Glomerular endothelial cell (primary cell): ENCODE data around the gene BRICD5. TPM values are rescaled to one million over a fixed set of nuclear protein-coding genes. Genes with fewer than 3 reads are reported as not detected.
"Not testable (repeated sequence)": the region's sequence is repeated elsewhere in the genome, so short reads cannot be mapped to it uniquely, and the experiment has no call there.

Experiments used
- DNase-seq: peaks from one replicate; pipeline ENCODE4 v3.0.0-alpha.2; 2011; ENCODE audit warnings: low read depth, low spot score; ENCODE audit errors: extremely low read depth
- total RNA-seq: library from RNA; depleted of rRNA; stranded (reverse); fragments of >200 nt; gene quantifications from 2 replicates; pipeline ENCODE4 v1.2.3, GENCODE V29; 2015

The BRICD5 gene
- total RNA-seq, 1 donor from 2014 or later, result 3.7 TPM

GRCh38 chr16:2223942-2224486, 13.4 kb upstream of the BRICD5 start:
- no peak for DNase-seq

GRCh38 chr16:2223221-2223941, 12.7 kb upstream of the BRICD5 start, which contains the start of gene E4F1:
E4F1 (plus strand) TSS chr16:2223591; CDS start chr16:2223614, 23 bp downstream.
- DNase-seq, result peak; percentile 84

GRCh38 chr16:2216330-2216729, 5.7 kb upstream of the BRICD5 start:
- DNase-seq, result no peak

- no peak for DNase-seq
Observed at GRCh38 chr16:2214719-2214968, 4.0 kb upstream of the BRICD5 start, which contains the start of gene PGP. PGP (minus strand) TSS chr16:2214840; CDS start chr16:2214777, 63 bp downstream.

- DNase-seq, result no peak
Observed at GRCh38 chr16:2213817-2214718, 3.4 kb upstream of the BRICD5 start.

GRCh38 chr16:2212362-2213324, 2.0 kb upstream of the BRICD5 start:
- no peak for DNase-seq

GRCh38 chr16:2211923-2212347, 1.3 kb upstream of the BRICD5 start:
- DNase-seq, result no peak

- no peak for DNase-seq
Observed at GRCh38 chr16:2210009-2210332, 692 bp downstream of the BRICD5 start.

- DNase-seq, result no peak
Observed at GRCh38 chr16:2209258-2210008, 1.2 kb downstream of the BRICD5 start.

GRCh38 chr16:2208772-2209171, 1.9 kb downstream of the BRICD5 start:
- no peak for DNase-seq

- DNase-seq, result no peak
Observed at GRCh38 chr16:2208308-2208707, 2.4 kb downstream of the BRICD5 start.

- no peak for DNase-seq
Observed at GRCh38 chr16:2207872-2208271, 2.8 kb downstream of the BRICD5 start.

- no peak for DNase-seq
Observed at GRCh38 chr16:2206780-2207433, 3.8 kb downstream of the BRICD5 start.

- DNase-seq, result no peak
Observed at GRCh38 chr16:2206420-2206779, 4.3 kb downstream of the BRICD5 start.

- DNase-seq, result no peak
Observed at GRCh38 chr16:2205967-2206313, 4.7 kb downstream of the BRICD5 start.

GRCh38 chr16:2205104-2205966, 5.3 kb downstream of the BRICD5 start, which contains the start of gene MLST8:
MLST8 (plus strand) TSS chr16:2205454; CDS start chr16:2206086, 632 bp downstream.
- DNase-seq, result no peak

- DNase-seq, result no peak
Observed at GRCh38 chr16:2204416-2205103, 6.1 kb downstream of the BRICD5 start.

- DNase-seq, result not testable (repeated sequence)
Observed at GRCh38 chr16:2203119-2203688, 7.5 kb downstream of the BRICD5 start.
